Panc1 (cell line): Measurements from ENCODE around the gene DMAC1.

ENCODE experiments used
- CTCF ChIP-seq: fragments of 450-650 bp; IDR thresholded peaks from 2 replicates; pipeline ENCODE4 v1.5.1; 2017; ENCODE audit warnings: mild to moderate bottlenecking
- POLR2AphosphoS5 ChIP-seq: IDR thresholded peaks from 2 replicates; pipeline ENCODE4 v1.6.1; 2012; ENCODE audit warnings: mild to moderate bottlenecking, low read depth, low read length, moderate library complexity
- SIN3A ChIP-seq: IDR thresholded peaks from 2 replicates; pipeline ENCODE4 v1.6.1; 2012; ENCODE audit warnings: low read depth, mild to moderate bottlenecking, low read length, moderate library complexity, borderline replicate concordance; ENCODE audit not compliant: insufficient read depth
- TCF7L2 ChIP-seq: IDR thresholded peaks from 2 replicates; pipeline ENCODE4 v1.6.1; 2011; ENCODE audit warnings: mild to moderate bottlenecking, low read depth, low read length, inconsistent platforms

DNA sequence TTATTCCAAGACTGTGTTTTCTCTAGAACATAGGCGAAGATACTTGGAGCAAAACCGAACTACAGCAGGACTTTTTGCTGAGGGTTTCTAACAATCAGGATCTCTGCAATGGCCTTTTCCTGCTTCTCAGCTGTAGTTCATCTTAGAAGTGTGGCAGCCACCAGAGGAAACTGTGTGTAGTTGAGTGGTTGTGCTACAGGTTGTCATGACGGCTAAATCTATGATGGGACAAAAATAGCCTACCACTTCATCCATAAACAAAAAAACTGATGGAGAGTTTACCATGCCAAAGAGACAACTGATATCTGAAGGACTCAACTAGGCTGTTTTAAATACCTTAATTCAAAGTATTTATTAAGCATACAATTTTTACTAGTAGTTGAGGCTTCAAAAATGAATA, 28.2 kb upstream of the DMAC1 start:
- no peak for TF ChIP-seq POLR2AphosphoS5
- TF ChIP-seq CTCF = no peak
- TF ChIP-seq TCF7L2 = no peak
- no peak for TF ChIP-seq SIN3A
